Immature natural killer cell (primary cell): ENCODE results near the gene RBM33. TPM values are rescaled to one million over a fixed set of nuclear protein-coding genes. Genes with fewer than 3 reads are reported as not detected.
"Not testable (repeated sequence)": the region's sequence is repeated elsewhere in the genome, so short reads cannot be mapped to it uniquely, and the experiment has no call there.

Experiments used
- DNase-seq, 3 donors: peaks; one replicate each; pipeline ENCODE4 v3.0.0; 2022; ENCODE audit warnings: mixed read lengths in 1 of 3
- H3K27ac Mint-ChIP-seq, 6 donors: one replicate each; pipeline ENCODE4 v1.8.0; 2020; ENCODE audit warnings: mixed read lengths in 6 of 6, mild to moderate bottlenecking in 5 of 6, inconsistent platforms in 4 of 6, moderate library complexity in 3 of 6
- H3K27me3 Mint-ChIP-seq, 3 donors: one replicate each; pipeline ENCODE4 v1.8.0; 2020 to 2021; ENCODE audit warnings: low read depth in 3 of 3, mild to moderate bottlenecking in 3 of 3, mixed read lengths in 3 of 3, moderate library complexity in 3 of 3, inconsistent platforms in 1 of 3
- H3K36me3 Mint-ChIP-seq, 3 donors: one replicate each; pipeline ENCODE4 v1.8.0; 2020; ENCODE audit warnings: mixed read lengths in 3 of 3, inconsistent platforms in 2 of 3, mild to moderate bottlenecking in 2 of 3
- H3K4me1 Mint-ChIP-seq, 2 donors: one replicate each; pipeline ENCODE4 v1.8.0; 2020; ENCODE audit warnings: inconsistent platforms in 2 of 2, mild to moderate bottlenecking in 2 of 2, mixed read lengths in 2 of 2, moderate library complexity in 1 of 2
- H3K4me3 Mint-ChIP-seq, 5 donors: one replicate each; pipeline ENCODE4 v1.8.0; 2020; ENCODE audit warnings: mild to moderate bottlenecking in 5 of 5, mixed read lengths in 5 of 5, inconsistent platforms in 3 of 5, moderate library complexity in 3 of 5
- H3K9me3 Mint-ChIP-seq, 6 donors: one replicate each; pipeline ENCODE4 v1.8.0; 2020; ENCODE audit warnings: mild to moderate bottlenecking in 6 of 6, mixed read lengths in 6 of 6, inconsistent platforms in 4 of 6, moderate library complexity in 3 of 6
- polyA plus RNA-seq, 3 donors: library from polyadenylated mRNA; unstranded; fragments of 300-500 nt; fragmentation: Illumina TruSeq; gene quantifications; one replicate each; pipeline ENCODE4 v1.2.3, GENCODE V29; 2021

RBM33 gene
- polyA plus RNA-seq, 3 donors from 2014 or later = 10.9 to 61.5 (median 28.3) TPM

GRCh38 chr7:155611808-155612447, 32.5 kb upstream of the RBM33 start:
- H3K9me3 Mint-ChIP-seq = peaks cover 0 to 5% (median 0%) of the 10 kb centered on the region in 6 donors
- no peak for DNase-seq
- peaks cover 0 to 6% (median 0%) of the 10 kb centered on the region in 3 donors for H3K36me3 Mint-ChIP-seq
- H3K27ac Mint-ChIP-seq = no peak overlapping the region
- peaks cover 0 to 8% (median 3%) of the 10 kb centered on the region in 3 donors for H3K27me3 Mint-ChIP-seq
- no peak overlapping the region for H3K4me3 Mint-ChIP-seq
- H3K4me1 Mint-ChIP-seq = no peaks in the 10 kb centered on the region

DNA sequence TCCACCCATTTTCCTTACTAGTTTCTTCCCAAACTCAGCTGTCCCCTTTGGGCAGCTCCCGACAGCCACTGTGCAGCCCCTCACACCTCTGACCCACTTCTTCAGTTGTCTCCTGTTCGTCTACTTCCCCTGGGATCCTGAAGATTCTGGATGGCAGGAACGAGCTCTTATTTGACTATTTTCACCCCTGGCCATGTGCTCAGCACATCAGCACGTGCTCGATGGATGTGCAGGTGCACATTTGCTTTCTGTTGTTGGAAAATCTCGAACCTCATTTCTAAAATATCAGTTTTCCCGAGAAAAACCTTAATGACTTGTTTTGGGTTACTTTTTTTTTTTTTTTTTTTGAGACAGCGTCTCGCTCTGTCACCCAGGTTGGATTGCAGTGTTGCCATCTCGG, 31.8 kb upstream of the RBM33 start:
- Mint-ChIP-seq H3K9me3 (peaks cover 0 to 5% (median 0%) of the 10 kb centered on the region in 6 donors), H3K4me1 (no peaks in the 10 kb centered on the region), H3K27me3 (peaks cover 0 to 8% (median 3%) of the 10 kb centered on the region in 3 donors), H3K27ac (no peak overlapping the region), H3K36me3 (peaks cover 0 to 6% (median 0%) of the 10 kb centered on the region in 3 donors), H3K4me3 (no peak overlapping the region)
- no peak for DNase-seq

DNA sequence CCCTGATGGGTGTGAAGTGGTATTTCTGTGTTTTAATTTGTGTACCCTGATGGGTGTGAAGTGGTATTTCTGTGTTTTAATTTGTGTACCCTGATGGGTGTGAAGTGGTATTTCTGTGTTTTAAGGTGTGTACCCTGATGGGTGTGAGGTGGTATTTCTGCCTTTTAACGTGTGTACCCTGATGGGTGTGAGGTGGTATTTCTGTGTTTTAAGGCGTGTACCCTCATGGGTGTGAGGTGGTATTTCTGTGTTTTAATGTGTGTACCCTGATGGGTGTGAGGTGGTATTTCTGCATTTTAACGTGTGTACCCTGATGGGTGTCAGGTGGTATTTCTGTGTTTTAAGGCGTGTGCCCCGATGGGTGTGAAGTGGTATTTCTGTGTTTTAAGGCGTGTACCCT, 29.4 kb upstream of the RBM33 start:
- not testable (repeated sequence) for H3K4me1 Mint-ChIP-seq, H3K27ac Mint-ChIP-seq, H3K27me3 Mint-ChIP-seq, H3K4me3 Mint-ChIP-seq, H3K9me3 Mint-ChIP-seq, H3K36me3 Mint-ChIP-seq, DNase-seq

GRCh38 chr7:155618708-155619633, 25.5 kb upstream of the RBM33 start:
- Mint-ChIP-seq H3K27ac (no peak overlapping the region), H3K27me3 (peaks cover 0 to 8% (median 3%) of the 10 kb centered on the region in 3 donors), H3K4me1 (no peaks in the 10 kb centered on the region), H3K36me3 (peaks cover 0 to 6% (median 0%) of the 10 kb centered on the region in 3 donors), H3K4me3 (no peak overlapping the region), H3K9me3 (peaks cover 0 to 5% (median 0%) of the 10 kb centered on the region in 6 donors)
- no peak for DNase-seq

- no peaks in the 10 kb centered on the region for H3K4me1 Mint-ChIP-seq
- H3K9me3 Mint-ChIP-seq = peaks cover 0 to 5% (median 0%) of the 10 kb centered on the region in 6 donors
- no peak overlapping the region for H3K27ac Mint-ChIP-seq
- no peak overlapping the region for H3K4me3 Mint-ChIP-seq
- peaks cover 0 to 6% (median 0%) of the 10 kb centered on the region in 3 donors for H3K36me3 Mint-ChIP-seq
- H3K27me3 Mint-ChIP-seq = peaks cover 3 to 10% (median 5%) of the 10 kb centered on the region in 3 donors
- DNase-seq = no peak
These were observed 24.7 kb upstream of the RBM33 start for GRCh38 chr7:155619634-155620271.

DNA sequence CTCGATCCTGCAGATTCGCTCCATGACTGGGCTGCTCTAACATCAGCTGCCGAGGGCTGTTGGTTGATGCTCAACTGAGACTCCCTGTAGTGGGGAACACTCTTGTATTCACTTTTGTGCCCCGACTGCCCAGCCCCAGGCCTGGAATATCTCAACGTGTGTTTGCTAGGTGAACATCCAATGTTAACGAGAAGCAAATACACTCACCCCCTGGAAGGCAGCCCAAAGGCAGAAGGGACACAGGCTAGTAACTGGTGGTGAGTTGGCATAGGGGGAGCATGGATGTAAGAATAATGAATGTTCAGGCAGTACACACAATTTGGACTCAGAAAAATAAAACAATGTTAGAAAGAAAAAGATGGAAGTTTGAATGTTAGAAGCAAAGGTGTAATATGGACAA, 24.0 kb upstream of the RBM33 start:
- no peaks in the 10 kb centered on the region for H3K36me3 Mint-ChIP-seq
- peaks cover 0 to 10% (median 5%) of the 10 kb centered on the region in 3 donors for H3K27me3 Mint-ChIP-seq
- H3K9me3 Mint-ChIP-seq = no peaks in the 10 kb centered on the region
- DNase-seq = no peak
- H3K27ac Mint-ChIP-seq = no peak overlapping the region
- H3K4me3 Mint-ChIP-seq = no peak overlapping the region
- H3K4me1 Mint-ChIP-seq = no peaks in the 10 kb centered on the region

DNA sequence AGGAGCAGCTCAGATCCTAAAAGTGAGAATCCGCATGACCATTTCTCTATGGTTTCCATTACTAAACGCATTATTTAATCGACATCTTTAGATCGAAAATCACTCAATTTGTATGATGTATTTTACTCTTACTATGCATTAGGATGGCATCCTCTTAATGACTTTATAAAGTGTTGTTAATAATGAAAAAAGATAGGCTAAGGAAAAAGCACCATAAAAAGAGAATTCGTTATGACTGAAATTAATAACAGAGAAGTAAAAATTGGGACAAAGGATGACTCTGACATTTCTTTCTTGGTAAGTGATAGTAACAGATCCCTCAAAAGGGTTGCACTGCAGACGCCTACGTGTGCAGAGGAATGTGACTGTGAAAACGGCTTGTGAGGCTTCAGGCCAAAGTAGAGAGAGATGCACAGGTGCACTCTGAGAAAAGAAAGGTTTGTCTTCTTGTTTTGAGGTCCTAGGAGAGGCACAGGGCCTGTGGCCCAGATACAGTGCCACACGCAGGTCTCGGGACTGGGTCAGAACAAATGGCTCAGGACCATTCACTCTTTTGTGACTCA, 23.0 kb upstream of the RBM33 start:
- DNase-seq = no peak
- Mint-ChIP-seq H3K27ac (no peak overlapping the region), H3K4me1 (no peaks in the 10 kb centered on the region), H3K27me3 (peaks cover 0 to 10% (median 5%) of the 10 kb centered on the region in 3 donors), H3K9me3 (no peaks in the 10 kb centered on the region), H3K36me3 (no peaks in the 10 kb centered on the region), H3K4me3 (no peak overlapping the region)

- no peak for DNase-seq
- Mint-ChIP-seq H3K27ac (no peak overlapping the region), H3K4me3 (no peak overlapping the region), H3K4me1 (no peaks in the 10 kb centered on the region), H3K27me3 (peaks cover 0 to 15% (median 5%) of the 10 kb centered on the region in 3 donors), H3K9me3 (peaks cover 4 to 8% (median 5%) of the 10 kb centered on the region in 6 donors), H3K36me3 (peaks cover 0 to 7% (median 4%) of the 10 kb centered on the region in 3 donors)
These were observed 20.0 kb upstream of the RBM33 start for GRCh38 chr7:155624412-155624811.

DNA sequence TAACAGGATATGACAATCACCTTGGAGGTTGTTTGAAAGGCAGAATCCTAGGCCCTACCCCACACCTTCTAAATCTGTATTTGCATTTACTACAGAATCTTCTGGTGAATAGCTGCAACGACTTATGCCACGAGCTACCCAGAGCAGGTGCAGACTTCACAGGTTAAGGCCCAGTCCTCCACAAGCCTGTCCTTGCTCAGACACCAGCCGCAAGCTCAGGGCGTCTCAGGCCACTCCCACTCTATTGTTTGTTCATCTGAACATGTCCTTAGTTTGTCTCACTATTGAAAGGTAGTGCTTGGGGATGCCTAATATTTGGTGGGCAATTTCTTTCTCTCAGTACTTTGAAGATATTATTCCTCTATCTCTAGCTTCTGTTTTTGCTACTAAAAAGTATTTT, 18.9 kb upstream of the RBM33 start:
- Mint-ChIP-seq H3K9me3 (peaks cover 4 to 14% (median 12%) of the 10 kb centered on the region in 6 donors), H3K4me1 (peaks cover 4 to 7% of the 10 kb centered on the region in 2 donors), H3K27me3 (peaks cover 0 to 15% (median 7%) of the 10 kb centered on the region in 3 donors), H3K27ac (no peak overlapping the region), H3K36me3 (peaks cover 0 to 7% (median 4%) of the 10 kb centered on the region in 3 donors), H3K4me3 (no peak overlapping the region)
- no peak for DNase-seq

DNA sequence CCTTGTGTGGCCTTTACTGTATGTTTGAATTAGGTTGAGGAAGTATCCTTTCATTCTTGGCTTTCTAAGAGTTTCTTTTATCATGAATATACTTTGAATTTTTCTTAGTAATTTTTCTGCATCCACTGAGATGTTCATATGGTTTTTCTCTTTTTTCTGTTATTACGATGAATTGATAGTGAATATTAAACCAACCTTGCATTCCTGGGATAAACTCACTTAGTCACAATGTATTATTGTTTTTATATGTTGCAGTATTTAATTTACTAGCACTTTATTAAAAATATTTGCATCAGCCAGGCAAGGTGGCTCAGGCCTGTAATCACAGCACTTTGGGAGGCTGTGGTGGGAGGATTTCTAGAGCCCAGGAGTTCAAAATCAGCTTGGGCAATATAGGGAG, 15.3 kb upstream of the RBM33 start:
- no peak for DNase-seq
- Mint-ChIP-seq H3K4me1 (peaks cover 4 to 7% of the 10 kb centered on the region in 2 donors), H3K27ac (no peak overlapping the region), H3K27me3 (peaks cover 5 to 6% (median 6%) of the 10 kb centered on the region in 3 donors), H3K4me3 (no peak overlapping the region), H3K9me3 (peaks cover 4 to 14% (median 12%) of the 10 kb centered on the region in 6 donors), H3K36me3 (peaks cover 0 to 7% (median 4%) of the 10 kb centered on the region in 3 donors)

DNA sequence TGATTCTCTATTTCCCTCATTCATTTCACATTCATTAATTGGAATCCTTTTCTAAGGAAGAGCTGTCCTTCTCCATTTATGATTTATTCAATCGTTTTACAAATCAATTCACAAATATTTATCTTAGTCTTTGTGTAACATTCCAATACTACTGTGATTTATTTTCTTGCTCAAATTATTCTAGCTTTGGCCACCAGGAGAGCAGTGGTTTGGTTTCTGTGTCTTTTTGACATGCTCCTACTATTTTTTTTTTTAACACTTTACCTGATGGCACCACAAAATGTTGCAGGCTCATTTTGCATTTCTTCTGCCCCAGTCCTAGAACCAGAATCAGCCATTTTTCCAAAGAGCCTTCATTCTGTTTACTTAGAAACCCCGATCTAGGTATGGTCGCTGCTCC, 13.3 kb upstream of the RBM33 start:
- peaks cover 3 to 6% (median 5%) of the 10 kb centered on the region in 3 donors for H3K27me3 Mint-ChIP-seq
- H3K27ac Mint-ChIP-seq = no peak overlapping the region
- H3K4me1 Mint-ChIP-seq = peaks cover 4 to 7% of the 10 kb centered on the region in 2 donors
- peaks cover 4 to 14% (median 13%) of the 10 kb centered on the region in 6 donors for H3K9me3 Mint-ChIP-seq
- no peak for DNase-seq
- peaks cover 0 to 7% (median 6%) of the 10 kb centered on the region in 3 donors for H3K36me3 Mint-ChIP-seq
- H3K4me3 Mint-ChIP-seq = no peak overlapping the region

DNA sequence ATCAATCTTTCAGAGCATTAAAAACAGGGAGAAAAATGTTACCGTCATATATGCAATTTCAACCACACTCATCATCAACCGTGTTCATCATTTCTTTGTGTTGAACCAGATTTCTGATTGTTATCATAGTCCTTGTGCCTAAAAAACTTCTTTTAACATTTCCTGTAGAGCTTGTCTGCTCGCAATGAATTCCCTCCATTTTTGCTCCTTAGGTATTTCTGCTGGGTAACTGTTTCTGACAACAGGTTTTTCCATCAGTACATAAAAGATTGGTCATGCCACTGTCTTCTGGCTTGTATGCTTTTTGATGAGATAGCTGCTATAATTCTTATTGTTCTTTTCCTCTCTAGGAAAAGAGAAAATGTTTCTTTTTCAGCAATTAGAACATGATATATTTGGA, 8.6 kb upstream of the RBM33 start:
- H3K4me1 Mint-ChIP-seq = no peaks in the 10 kb centered on the region
- peaks cover 0 to 13% (median 7%) of the 10 kb centered on the region in 6 donors for H3K9me3 Mint-ChIP-seq
- H3K27me3 Mint-ChIP-seq = peaks cover 4 to 14% (median 7%) of the 10 kb centered on the region in 3 donors
- no peak overlapping the region for H3K4me3 Mint-ChIP-seq
- no peak overlapping the region for H3K27ac Mint-ChIP-seq
- DNase-seq = no peak
- H3K36me3 Mint-ChIP-seq = peaks cover 4 to 24% (median 14%) of the 10 kb centered on the region in 3 donors

DNA sequence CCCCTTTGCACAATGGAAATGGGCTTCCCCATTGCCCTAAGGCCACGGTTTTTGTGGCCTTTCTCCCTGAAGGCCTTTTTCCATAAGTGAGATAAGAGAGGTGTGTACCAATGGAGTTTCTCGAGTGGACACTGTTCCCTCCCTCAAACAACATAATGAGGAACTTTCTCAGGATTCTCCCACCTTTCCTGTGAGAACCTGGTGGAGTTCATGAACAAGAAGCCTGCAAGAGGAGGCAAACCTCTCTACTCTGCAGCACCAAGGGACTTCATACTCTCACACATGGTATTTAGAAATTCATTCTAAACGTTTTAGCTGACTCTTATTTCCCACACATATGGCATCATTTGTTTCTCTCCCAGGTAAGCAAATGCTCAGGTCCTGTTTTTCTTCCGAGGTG, 7.3 kb upstream of the RBM33 start:
- peaks cover 4 to 14% (median 7%) of the 10 kb centered on the region in 3 donors for H3K27me3 Mint-ChIP-seq
- no peak overlapping the region for H3K27ac Mint-ChIP-seq
- H3K36me3 Mint-ChIP-seq = peaks cover 4 to 33% (median 23%) of the 10 kb centered on the region in 3 donors

More for the DNA sequence above, 7.3 kb upstream of the RBM33 start:
- peaks cover 0 to 13% (median 7%) of the 10 kb centered on the region in 6 donors for H3K9me3 Mint-ChIP-seq
- DNase-seq = no peak
- H3K4me1 Mint-ChIP-seq = no peaks in the 10 kb centered on the region
- H3K4me3 Mint-ChIP-seq = no peak overlapping the region
